GM12878 (cell line): ENCODE measurements around the gene SPRED2. TPM values are rescaled to one million over a fixed set of nuclear protein-coding genes. Genes with fewer than 3 reads are reported as not detected.
A peak's percentile ranks its signal among the peaks of the same experiment; 100 is the strongest.

Experiments
- CREM ChIP-seq: IDR thresholded peaks from 2 replicates; pipeline ENCODE4 v1.6.1; 2014; ENCODE audit warnings: antibody characterized with exemption, low read depth
- MYC ChIP-seq: IDR thresholded peaks from 2 replicates; pipeline ENCODE4 v1.6.1; 2011; ENCODE audit warnings: mild to moderate bottlenecking, low read length, moderate library complexity, inconsistent platforms; ENCODE audit not compliant: insufficient read depth, insufficient replicate concordance, insufficient read length, severe bottlenecking
- NFYB ChIP-seq: IDR thresholded peaks from 2 replicates; pipeline ENCODE4 v1.6.1; 2011; ENCODE audit warnings: low read depth, mild to moderate bottlenecking, low read length, improper control_type of control experiment, moderate library complexity; ENCODE audit not compliant: insufficient read depth
- ZBED1 ChIP-seq: IDR thresholded peaks from 2 replicates; pipeline ENCODE4 v1.6.1; 2016; ENCODE audit warnings: borderline replicate concordance
- polyA plus RNA-seq, 11 experiments: library from polyadenylated mRNA; depleted of rRNA in 4 of 11; unstranded in 6 of 11; stranded (reverse) in 5 of 11; fragments of >200 nt; fragmentation: Nextera tagmentation in 4 of 11; fragmentation: Illumina TruSeq in 1 of 11; extraction: Ambion mirVana in 4 of 11; extraction: Trizol in 1 of 11; gene quantifications; 1 replicate in 1 of 11; 2 replicates in 10 of 11; pipeline versions ENCODE4 v1.2.1 to v1.2.3, GENCODE V29; 2011 to 2016; ENCODE audit warnings: inconsistent platforms in 2 of 11, missing spikeins in 2 of 11, low read depth in 1 of 11
- total RNA-seq, 4 experiments: library from RNA; depleted of rRNA in 3 of 4; stranded (reverse); fragments of >200 nt in 3 of 4; fragmentation: Illumina TruSeq in 1 of 4; extraction: Trizol in 1 of 4; gene quantifications; 2 replicates each; pipeline versions ENCODE4 v1.2.1 to v1.2.3, GENCODE V29; 2013 to 2021
- TF ChIP-seq, protein P1 (sequence below): fragments of 450-650 bp; IDR thresholded peaks from 2 replicates; pipeline ENCODE4 v1.6.1; 2016; ENCODE audit warnings: mild to moderate bottlenecking
- TF ChIP-seq, protein P2 (sequence below): IDR thresholded peaks from 2 replicates; pipeline ENCODE4 v1.6.1; 2011; ENCODE audit warnings: borderline replicate concordance, low read depth, mild to moderate bottlenecking, moderate library complexity, low read length; ENCODE audit not compliant: insufficient read depth, poor library complexity, severe bottlenecking
- TF ChIP-seq, protein P3 (sequence below): fragments of 450-650 bp; IDR thresholded peaks from 2 replicates; pipeline ENCODE4 v1.6.1; 2017; ENCODE audit warnings: antibody characterized with exemption, mild to moderate bottlenecking, moderate library complexity
- TF ChIP-seq, protein P4 (sequence below): fragments of 450-650 bp; formaldehyde crosslinking; IDR thresholded peaks from 2 replicates; pipeline ENCODE4 v1.5.0; 2022; ENCODE audit warnings: mild to moderate bottlenecking, missing genetic modification characterization
- TF ChIP-seq, protein P5 (sequence below): IDR thresholded peaks from 2 replicates; pipeline ENCODE4 v1.6.1; 2012; ENCODE audit warnings: low read depth, low read length, improper control_type of control experiment
- TF ChIP-seq, protein P6 (sequence below): fragments of 450-650 bp; IDR thresholded peaks from 2 replicates; pipeline ENCODE4 v1.6.1; 2016; ENCODE audit warnings: mild to moderate bottlenecking, moderate library complexity, borderline replicate concordance

The SPRED2 gene
- total and polyA plus RNA-seq, 10 of the 15 experiments (the other 5 are each of a cell fraction or from before 2014, with no cell fraction given), result 3.0 to 23.9 (median 9.7) TPM

DNA sequence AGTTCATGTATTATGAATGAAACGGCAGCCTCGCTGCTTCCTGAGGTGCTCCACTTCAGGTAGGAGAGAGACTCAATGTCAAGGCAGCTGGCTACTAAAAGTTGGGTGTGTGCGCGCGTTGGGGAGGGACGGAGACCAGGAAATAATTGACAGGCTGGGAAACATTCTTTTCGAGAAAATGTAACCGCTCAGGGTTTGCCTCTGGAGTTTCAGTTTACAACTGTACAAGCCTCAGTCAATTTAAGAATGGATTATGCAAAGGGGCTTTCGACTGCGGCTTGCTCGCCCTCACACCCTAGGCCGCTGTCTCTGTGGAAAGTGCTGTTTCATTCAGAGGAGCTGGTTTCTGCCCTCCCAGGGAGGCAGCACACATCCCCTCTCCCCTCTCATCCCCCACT is 4.4 kb upstream of the SPRED2 start (continued):
- no peak for TF ChIP-seq NFYB
- TF ChIP-seq CREM, result peak; percentile 48; the same call in 1 of the 2 replicates
- TF ChIP-seq, protein P1, sequence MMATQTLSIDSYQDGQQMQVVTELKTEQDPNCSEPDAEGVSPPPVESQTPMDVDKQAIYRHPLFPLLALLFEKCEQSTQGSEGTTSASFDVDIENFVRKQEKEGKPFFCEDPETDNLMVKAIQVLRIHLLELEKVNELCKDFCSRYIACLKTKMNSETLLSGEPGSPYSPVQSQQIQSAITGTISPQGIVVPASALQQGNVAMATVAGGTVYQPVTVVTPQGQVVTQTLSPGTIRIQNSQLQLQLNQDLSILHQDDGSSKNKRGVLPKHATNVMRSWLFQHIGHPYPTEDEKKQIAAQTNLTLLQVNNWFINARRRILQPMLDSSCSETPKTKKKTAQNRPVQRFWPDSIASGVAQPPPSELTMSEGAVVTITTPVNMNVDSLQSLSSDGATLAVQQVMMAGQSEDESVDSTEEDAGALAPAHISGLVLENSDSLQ, result peak; percentile 92
- no peak for TF ChIP-seq MYC
- TF ChIP-seq, protein P2, sequence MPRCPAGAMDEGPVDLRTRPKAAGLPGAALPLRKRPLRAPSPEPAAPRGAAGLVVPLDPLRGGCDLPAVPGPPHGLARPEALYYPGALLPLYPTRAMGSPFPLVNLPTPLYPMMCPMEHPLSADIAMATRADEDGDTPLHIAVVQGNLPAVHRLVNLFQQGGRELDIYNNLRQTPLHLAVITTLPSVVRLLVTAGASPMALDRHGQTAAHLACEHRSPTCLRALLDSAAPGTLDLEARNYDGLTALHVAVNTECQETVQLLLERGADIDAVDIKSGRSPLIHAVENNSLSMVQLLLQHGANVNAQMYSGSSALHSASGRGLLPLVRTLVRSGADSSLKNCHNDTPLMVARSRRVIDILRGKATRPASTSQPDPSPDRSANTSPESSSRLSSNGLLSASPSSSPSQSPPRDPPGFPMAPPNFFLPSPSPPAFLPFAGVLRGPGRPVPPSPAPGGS, result no peak
- TF ChIP-seq, protein P3, sequence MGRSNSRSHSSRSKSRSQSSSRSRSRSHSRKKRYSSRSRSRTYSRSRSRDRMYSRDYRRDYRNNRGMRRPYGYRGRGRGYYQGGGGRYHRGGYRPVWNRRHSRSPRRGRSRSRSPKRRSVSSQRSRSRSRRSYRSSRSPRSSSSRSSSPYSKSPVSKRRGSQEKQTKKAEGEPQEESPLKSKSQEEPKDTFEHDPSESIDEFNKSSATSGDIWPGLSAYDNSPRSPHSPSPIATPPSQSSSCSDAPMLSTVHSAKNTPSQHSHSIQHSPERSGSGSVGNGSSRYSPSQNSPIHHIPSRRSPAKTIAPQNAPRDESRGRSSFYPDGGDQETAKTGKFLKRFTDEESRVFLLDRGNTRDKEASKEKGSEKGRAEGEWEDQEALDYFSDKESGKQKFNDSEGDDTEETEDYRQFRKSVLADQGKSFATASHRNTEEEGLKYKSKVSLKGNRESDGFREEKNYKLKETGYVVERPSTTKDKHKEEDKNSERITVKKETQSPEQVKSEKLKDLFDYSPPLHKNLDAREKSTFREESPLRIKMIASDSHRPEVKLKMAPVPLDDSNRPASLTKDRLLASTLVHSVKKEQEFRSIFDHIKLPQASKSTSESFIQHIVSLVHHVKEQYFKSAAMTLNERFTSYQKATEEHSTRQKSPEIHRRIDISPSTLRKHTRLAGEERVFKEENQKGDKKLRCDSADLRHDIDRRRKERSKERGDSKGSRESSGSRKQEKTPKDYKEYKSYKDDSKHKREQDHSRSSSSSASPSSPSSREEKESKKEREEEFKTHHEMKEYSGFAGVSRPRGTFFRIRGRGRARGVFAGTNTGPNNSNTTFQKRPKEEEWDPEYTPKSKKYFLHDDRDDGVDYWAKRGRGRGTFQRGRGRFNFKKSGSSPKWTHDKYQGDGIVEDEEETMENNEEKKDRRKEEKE, result no peak
- TF ChIP-seq, protein P4, sequence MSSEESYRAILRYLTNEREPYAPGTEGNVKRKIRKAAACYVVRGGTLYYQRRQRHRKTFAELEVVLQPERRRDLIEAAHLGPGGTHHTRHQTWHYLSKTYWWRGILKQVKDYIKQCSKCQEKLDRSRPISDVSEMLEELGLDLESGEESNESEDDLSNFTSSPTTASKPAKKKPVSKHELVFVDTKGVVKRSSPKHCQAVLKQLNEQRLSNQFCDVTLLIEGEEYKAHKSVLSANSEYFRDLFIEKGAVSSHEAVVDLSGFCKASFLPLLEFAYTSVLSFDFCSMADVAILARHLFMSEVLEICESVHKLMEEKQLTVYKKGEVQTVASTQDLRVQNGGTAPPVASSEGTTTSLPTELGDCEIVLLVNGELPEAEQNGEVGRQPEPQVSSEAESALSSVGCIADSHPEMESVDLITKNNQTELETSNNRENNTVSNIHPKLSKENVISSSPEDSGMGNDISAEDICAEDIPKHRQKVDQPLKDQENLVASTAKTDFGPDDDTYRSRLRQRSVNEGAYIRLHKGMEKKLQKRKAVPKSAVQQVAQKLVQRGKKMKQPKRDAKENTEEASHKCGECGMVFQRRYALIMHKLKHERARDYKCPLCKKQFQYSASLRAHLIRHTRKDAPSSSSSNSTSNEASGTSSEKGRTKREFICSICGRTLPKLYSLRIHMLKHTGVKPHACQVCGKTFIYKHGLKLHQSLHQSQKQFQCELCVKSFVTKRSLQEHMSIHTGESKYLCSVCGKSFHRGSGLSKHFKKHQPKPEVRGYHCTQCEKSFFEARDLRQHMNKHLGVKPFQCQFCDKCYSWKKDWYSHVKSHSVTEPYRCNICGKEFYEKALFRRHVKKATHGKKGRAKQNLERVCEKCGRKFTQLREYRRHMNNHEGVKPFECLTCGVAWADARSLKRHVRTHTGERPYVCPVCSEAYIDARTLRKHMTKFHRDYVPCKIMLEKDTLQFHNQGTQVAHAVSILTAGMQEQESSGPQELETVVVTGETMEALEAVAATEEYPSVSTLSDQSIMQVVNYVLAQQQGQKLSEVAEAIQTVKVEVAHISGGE, result no peak
- no peak for TF ChIP-seq ZBED1
- TF ChIP-seq, protein P5, sequence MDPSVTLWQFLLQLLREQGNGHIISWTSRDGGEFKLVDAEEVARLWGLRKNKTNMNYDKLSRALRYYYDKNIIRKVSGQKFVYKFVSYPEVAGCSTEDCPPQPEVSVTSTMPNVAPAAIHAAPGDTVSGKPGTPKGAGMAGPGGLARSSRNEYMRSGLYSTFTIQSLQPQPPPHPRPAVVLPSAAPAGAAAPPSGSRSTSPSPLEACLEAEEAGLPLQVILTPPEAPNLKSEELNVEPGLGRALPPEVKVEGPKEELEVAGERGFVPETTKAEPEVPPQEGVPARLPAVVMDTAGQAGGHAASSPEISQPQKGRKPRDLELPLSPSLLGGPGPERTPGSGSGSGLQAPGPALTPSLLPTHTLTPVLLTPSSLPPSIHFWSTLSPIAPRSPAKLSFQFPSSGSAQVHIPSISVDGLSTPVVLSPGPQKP, result no peak
- TF ChIP-seq, protein P6, sequence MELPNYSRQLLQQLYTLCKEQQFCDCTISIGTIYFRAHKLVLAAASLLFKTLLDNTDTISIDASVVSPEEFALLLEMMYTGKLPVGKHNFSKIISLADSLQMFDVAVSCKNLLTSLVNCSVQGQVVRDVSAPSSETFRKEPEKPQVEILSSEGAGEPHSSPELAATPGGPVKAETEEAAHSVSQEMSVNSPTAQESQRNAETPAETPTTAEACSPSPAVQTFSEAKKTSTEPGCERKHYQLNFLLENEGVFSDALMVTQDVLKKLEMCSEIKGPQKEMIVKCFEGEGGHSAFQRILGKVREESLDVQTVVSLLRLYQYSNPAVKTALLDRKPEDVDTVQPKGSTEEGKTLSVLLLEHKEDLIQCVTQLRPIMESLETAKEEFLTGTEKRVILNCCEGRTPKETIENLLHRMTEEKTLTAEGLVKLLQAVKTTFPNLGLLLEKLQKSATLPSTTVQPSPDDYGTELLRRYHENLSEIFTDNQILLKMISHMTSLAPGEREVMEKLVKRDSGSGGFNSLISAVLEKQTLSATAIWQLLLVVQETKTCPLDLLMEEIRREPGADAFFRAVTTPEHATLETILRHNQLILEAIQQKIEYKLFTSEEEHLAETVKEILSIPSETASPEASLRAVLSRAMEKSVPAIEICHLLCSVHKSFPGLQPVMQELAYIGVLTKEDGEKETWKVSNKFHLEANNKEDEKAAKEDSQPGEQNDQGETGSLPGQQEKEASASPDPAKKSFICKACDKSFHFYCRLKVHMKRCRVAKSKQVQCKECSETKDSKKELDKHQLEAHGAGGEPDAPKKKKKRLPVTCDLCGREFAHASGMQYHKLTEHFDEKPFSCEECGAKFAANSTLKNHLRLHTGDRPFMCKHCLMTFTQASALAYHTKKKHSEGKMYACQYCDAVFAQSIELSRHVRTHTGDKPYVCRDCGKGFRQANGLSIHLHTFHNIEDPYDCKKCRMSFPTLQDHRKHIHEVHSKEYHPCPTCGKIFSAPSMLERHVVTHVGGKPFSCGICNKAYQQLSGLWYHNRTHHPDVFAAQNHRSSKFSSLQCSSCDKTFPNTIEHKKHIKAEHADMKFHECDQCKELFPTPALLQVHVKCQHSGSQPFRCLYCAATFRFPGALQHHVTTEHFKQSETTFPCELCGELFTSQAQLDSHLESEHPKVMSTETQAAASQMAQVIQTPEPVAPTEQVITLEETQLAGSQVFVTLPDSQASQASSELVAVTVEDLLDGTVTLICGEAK, result no peak
